ENCODE results near the gene ELF1.

The ELF1 gene

GRCh38 chr13:41059456-41060081, 40.5 kb upstream of the ELF1 start:
- Histone ChIP-seq H2AK5ac (ENCODE audit: low read length, severe bottlenecking) (no peak overlapping the region), H3K27me3 (ENCODE audit: control insufficient read depth in 1 of 2, insufficient read depth in 1 of 2, low read length in 2 of 2) (no peaks in the 10 kb centered on the region), H4K8ac (ENCODE audit: low read length) (no peak overlapping the region), H2BK5ac (ENCODE audit: low read depth, low read length, poor library complexity, severe bottlenecking) (peak overlapping the region; percentile 46), H3K4me2 (ENCODE audit: low read length, poor library complexity, severe bottlenecking) (peak overlapping the region; percentile 73), H3K9me3 (ENCODE audit: control insufficient read depth, low read length) (no peaks in the 10 kb centered on the region), H2AFZ (ENCODE audit: low read depth, low read length) (no peak overlapping the region), H3K4me1 (ENCODE audit: control insufficient read depth, insufficient read depth, low read depth, low read length) (peaks cover 10% of the 10 kb centered on the region), H2BK120ac (ENCODE audit: low read depth, low read length) (no peak overlapping the region), H3K27ac (ENCODE audit: low read length, poor library complexity, severe bottlenecking) (peak overlapping the region; percentile 100), H3K4ac (ENCODE audit: low read depth in 1 of 2, low read length in 2 of 2) (peak overlapping the region in 1 of 2 experiments; percentile 54), H3K23ac (ENCODE audit: low read length in 2 of 2) (no peak overlapping the region), H3K9ac (ENCODE audit: low read length) (peak overlapping the region; percentile 99), H2BK12ac (ENCODE audit: low read length in 2 of 2) (no peak overlapping the region), H3K79me1 (replicated peaks; ENCODE audit: low read length, poor library complexity, severe bottlenecking) (peaks cover 4% of the 10 kb centered on the region), H3K18ac (ENCODE audit: low read depth in 1 of 2, low read length in 2 of 2) (peak overlapping the region; percentile 94 to 99), H3K4me3 (ENCODE audit: insufficient read depth in 1 of 2, low read depth in 1 of 2, low read length in 2 of 2) (peak overlapping the region; percentile 85 to 91), H3K36me3 (ENCODE audit: control insufficient read depth in 1 of 2, insufficient read depth in 2 of 2, low read depth in 1 of 2, low read length in 2 of 2) (peaks cover 0 to 15% of the 10 kb centered on the region in 2 experiments), H4K91ac (ENCODE audit: low read length) (no peak overlapping the region), H3K14ac (ENCODE audit: low read length in 2 of 2) (no peak overlapping the region), H2BK15ac (ENCODE audit: low read depth, poor library complexity, severe bottlenecking) (no peak overlapping the region)
- 3% methylated on average over 12 of the region's 15 CpGs for WGBS
- DNase-seq: peak; percentile 55

- Histone ChIP-seq H2AFZ (ENCODE audit: low read depth, low read length) (no peak overlapping the region), H3K4me1 (ENCODE audit: control insufficient read depth, insufficient read depth, low read depth, low read length) (peaks cover 10% of the 10 kb centered on the region), H3K36me3 (ENCODE audit: control insufficient read depth in 1 of 2, insufficient read depth in 2 of 2, low read depth in 1 of 2, low read length in 2 of 2) (peaks cover 0 to 8% of the 10 kb centered on the region in 2 experiments), H3K27ac (ENCODE audit: low read length, poor library complexity, severe bottlenecking) (no peak overlapping the region), H3K9ac (ENCODE audit: low read length) (peak overlapping the region; percentile 99), H3K79me1 (replicated peaks; ENCODE audit: low read length, poor library complexity, severe bottlenecking) (peaks cover 4% of the 10 kb centered on the region), H2BK120ac (ENCODE audit: low read depth, low read length) (no peak overlapping the region), H2BK5ac (ENCODE audit: low read depth, low read length, poor library complexity, severe bottlenecking) (no peak overlapping the region), H2BK15ac (ENCODE audit: low read depth, poor library complexity, severe bottlenecking) (no peak overlapping the region), H3K23ac (ENCODE audit: low read length in 2 of 2) (no peak overlapping the region), H3K4me2 (ENCODE audit: low read length, poor library complexity, severe bottlenecking) (peak overlapping the region; percentile 45), H3K27me3 (ENCODE audit: control insufficient read depth in 1 of 2, insufficient read depth in 1 of 2, low read length in 2 of 2) (no peaks in the 10 kb centered on the region), H3K14ac (ENCODE audit: low read length in 2 of 2) (no peak overlapping the region), H3K9me3 (ENCODE audit: control insufficient read depth, low read length) (no peaks in the 10 kb centered on the region), H4K91ac (ENCODE audit: low read length) (no peak overlapping the region), H3K4ac (ENCODE audit: low read depth in 1 of 2, low read length in 2 of 2) (no peak overlapping the region), H2BK12ac (ENCODE audit: low read length in 2 of 2) (no peak overlapping the region), H3K4me3 (ENCODE audit: insufficient read depth in 1 of 2, low read depth in 1 of 2, low read length in 2 of 2) (peak overlapping the region in 1 of 2 experiments; percentile 85), H4K8ac (ENCODE audit: low read length) (no peak overlapping the region), H3K18ac (ENCODE audit: low read depth in 1 of 2, low read length in 2 of 2) (peak overlapping the region in 1 of 2 experiments; percentile 21), H2AK5ac (ENCODE audit: low read length, severe bottlenecking) (peak overlapping the region; percentile 26)
- WGBS: 96% methylated on average over 17 of the region's 18 CpGs
- no peak for DNase-seq
Measured at GRCh38 chr13:41058295-41059070, 39.4 kb upstream of the ELF1 start.

GRCh38 chr13:41056826-41057711, 38.0 kb upstream of the ELF1 start:
- Histone ChIP-seq H4K91ac (ENCODE audit: low read length) (no peak overlapping the region), H3K36me3 (ENCODE audit: control insufficient read depth in 1 of 2, insufficient read depth in 2 of 2, low read depth in 1 of 2, low read length in 2 of 2) (peaks cover 0 to 5% of the 10 kb centered on the region in 2 experiments), H4K8ac (ENCODE audit: low read length) (peak overlapping the region; percentile 42), H3K9ac (ENCODE audit: low read length) (peak overlapping the region; percentile 12), H3K18ac (ENCODE audit: low read depth in 1 of 2, low read length in 2 of 2) (no peak overlapping the region), H2BK15ac (ENCODE audit: low read depth, poor library complexity, severe bottlenecking) (no peak overlapping the region), H3K27ac (ENCODE audit: low read length, poor library complexity, severe bottlenecking) (no peak overlapping the region), H3K23ac (ENCODE audit: low read length in 2 of 2) (peak overlapping the region in 1 of 2 experiments; percentile 24), H3K9me3 (ENCODE audit: control insufficient read depth, low read length) (no peaks in the 10 kb centered on the region), H3K14ac (ENCODE audit: low read length in 2 of 2) (no peak overlapping the region), H3K4ac (ENCODE audit: low read depth in 1 of 2, low read length in 2 of 2) (no peak overlapping the region), H3K4me2 (ENCODE audit: low read length, poor library complexity, severe bottlenecking) (no peak overlapping the region), H3K4me3 (ENCODE audit: insufficient read depth in 1 of 2, low read depth in 1 of 2, low read length in 2 of 2) (no peak overlapping the region), H2BK120ac (ENCODE audit: low read depth, low read length) (no peak overlapping the region), H3K79me1 (replicated peaks; ENCODE audit: low read length, poor library complexity, severe bottlenecking) (peaks cover 4% of the 10 kb centered on the region), H2BK5ac (ENCODE audit: low read depth, low read length, poor library complexity, severe bottlenecking) (no peak overlapping the region), H2AK5ac (ENCODE audit: low read length, severe bottlenecking) (no peak overlapping the region), H3K27me3 (ENCODE audit: control insufficient read depth in 1 of 2, insufficient read depth in 1 of 2, low read length in 2 of 2) (no peaks in the 10 kb centered on the region), H2BK12ac (ENCODE audit: low read length in 2 of 2) (no peak overlapping the region), H3K4me1 (ENCODE audit: control insufficient read depth, insufficient read depth, low read depth, low read length) (peaks cover 12% of the 10 kb centered on the region), H2AFZ (ENCODE audit: low read depth, low read length) (no peak overlapping the region)
- no peak for DNase-seq
- 98% methylated on average over 6 of the region's 11 CpGs for WGBS
